ENCODE measurements around the gene ADRA2C.

The ADRA2C gene

DNA sequence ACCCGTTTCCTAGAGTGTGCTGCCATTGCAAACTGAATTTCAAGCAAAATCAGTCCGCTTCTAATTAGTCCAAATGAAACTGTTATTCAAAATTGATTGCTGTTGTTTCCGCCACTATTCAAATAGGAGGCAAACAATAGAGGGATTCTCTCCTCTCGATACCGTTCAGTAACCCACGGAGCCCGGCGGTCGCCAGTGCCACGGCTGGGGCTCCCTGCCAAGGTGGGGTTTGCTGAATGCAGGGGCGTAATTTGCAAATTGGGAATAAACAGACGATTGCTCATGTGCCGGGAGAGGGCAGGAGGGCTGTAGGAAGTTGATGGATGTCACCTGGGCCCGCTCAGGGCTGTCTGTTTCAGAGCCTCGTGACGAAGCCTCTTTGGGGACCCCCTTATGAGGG is 8.8 kb downstream of the ADRA2C start:
- Histone ChIP-seq H3K9ac (ENCODE audit: low read depth, low read length) (no peak overlapping the region), H3K79me2 (ENCODE audit: insufficient read depth, low read length) (no peaks in the 10 kb centered on the region), H3K4me1 (ENCODE audit: insufficient read depth, low read length) (no peaks in the 10 kb centered on the region), H3K27ac (ENCODE audit: low read length) (no peak overlapping the region), H2AFZ (ENCODE audit: low read depth, low read length) (no peak overlapping the region), H4K20me1 (ENCODE audit: insufficient read depth, low read length) (peaks cover 10% of the 10 kb centered on the region; the same call in 1 of the 2 replicates), H3K36me3 (ENCODE audit: insufficient read depth, low read length) (no peaks in the 10 kb centered on the region), H3K27me3 (ENCODE audit: insufficient read depth, low read length, poor library complexity) (no peaks in the 10 kb centered on the region), H3K4me2 (ENCODE audit: insufficient read depth, low read length) (no peak overlapping the region), H3K4me3 (ENCODE audit: low read depth in 1 of 2, low read length in 2 of 2) (no peak overlapping the region), H3K9me3 (ENCODE audit: insufficient read depth, low read length, severe bottlenecking) (no peaks in the 10 kb centered on the region)
- TF ChIP-seq, protein P1, sequence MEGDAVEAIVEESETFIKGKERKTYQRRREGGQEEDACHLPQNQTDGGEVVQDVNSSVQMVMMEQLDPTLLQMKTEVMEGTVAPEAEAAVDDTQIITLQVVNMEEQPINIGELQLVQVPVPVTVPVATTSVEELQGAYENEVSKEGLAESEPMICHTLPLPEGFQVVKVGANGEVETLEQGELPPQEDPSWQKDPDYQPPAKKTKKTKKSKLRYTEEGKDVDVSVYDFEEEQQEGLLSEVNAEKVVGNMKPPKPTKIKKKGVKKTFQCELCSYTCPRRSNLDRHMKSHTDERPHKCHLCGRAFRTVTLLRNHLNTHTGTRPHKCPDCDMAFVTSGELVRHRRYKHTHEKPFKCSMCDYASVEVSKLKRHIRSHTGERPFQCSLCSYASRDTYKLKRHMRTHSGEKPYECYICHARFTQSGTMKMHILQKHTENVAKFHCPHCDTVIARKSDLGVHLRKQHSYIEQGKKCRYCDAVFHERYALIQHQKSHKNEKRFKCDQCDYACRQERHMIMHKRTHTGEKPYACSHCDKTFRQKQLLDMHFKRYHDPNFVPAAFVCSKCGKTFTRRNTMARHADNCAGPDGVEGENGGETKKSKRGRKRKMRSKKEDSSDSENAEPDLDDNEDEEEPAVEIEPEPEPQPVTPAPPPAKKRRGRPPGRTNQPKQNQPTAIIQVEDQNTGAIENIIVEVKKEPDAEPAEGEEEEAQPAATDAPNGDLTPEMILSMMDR (IDR thresholded peaks at IDR 0.05; ENCODE audit: borderline replicate concordance, extremely low read depth, low read length, poor library complexity, severe bottlenecking): no peak
- no peak for TF ChIP-seq EZH2 (IDR thresholded peaks at IDR 0.05; ENCODE audit: borderline replicate concordance, low read depth, low read length, severe bottlenecking)
- DNase-seq (no peak), ATAC-seq (ENCODE audit: insufficient read depth, low read depth) (no peak)

DNA sequence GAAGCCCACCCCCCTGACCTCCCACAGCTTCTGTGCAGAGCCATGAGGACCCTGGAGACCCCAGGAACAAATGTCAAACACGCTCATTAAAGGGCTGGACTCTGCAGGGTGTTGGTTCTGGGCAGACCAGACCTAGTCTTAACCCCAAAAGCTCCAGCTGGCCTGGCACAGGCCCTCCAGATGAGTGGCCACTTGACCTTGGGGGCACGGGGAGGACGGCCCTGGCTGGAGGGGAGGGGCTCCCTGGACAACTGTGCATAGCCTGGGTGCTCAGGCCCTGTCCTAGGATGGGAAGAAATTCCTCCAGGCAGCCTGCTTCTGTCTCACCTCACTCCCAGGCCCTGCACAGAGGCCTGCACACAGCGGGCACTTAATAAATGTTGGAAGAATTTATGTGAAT is 9.4 kb downstream of the ADRA2C start:
- ATAC-seq (ENCODE audit: insufficient read depth, low read depth) (no peak), DNase-seq (no peak)
- H3K9me3 ChIP-seq (ENCODE audit: insufficient read depth, low read length, severe bottlenecking): no peaks in the 10 kb centered on the region
- no peak overlapping the region for H3K4me2 ChIP-seq (ENCODE audit: insufficient read depth, low read length)
- no peak overlapping the region for H3K27ac ChIP-seq (ENCODE audit: low read length)
- H3K9ac ChIP-seq (ENCODE audit: low read depth, low read length): no peak overlapping the region
- H2AFZ ChIP-seq (ENCODE audit: low read depth, low read length): no peak overlapping the region
- no peaks in the 10 kb centered on the region for H3K79me2 ChIP-seq (ENCODE audit: insufficient read depth, low read length)
- H3K4me3 ChIP-seq (ENCODE audit: low read depth in 1 of 2, low read length in 2 of 2): no peak overlapping the region
- no peaks in the 10 kb centered on the region for H3K27me3 ChIP-seq (ENCODE audit: insufficient read depth, low read length, poor library complexity)
- no peaks in the 10 kb centered on the region for H3K36me3 ChIP-seq (ENCODE audit: insufficient read depth, low read length)
- no peak for TF ChIP-seq EZH2 (IDR thresholded peaks at IDR 0.05; ENCODE audit: borderline replicate concordance, low read depth, low read length, severe bottlenecking)
- TF ChIP-seq, protein P1 (IDR thresholded peaks at IDR 0.05; ENCODE audit: borderline replicate concordance, extremely low read depth, low read length, poor library complexity, severe bottlenecking): no peak
- H4K20me1 ChIP-seq (ENCODE audit: insufficient read depth, low read length): peaks cover 10% of the 10 kb centered on the region; the same call in 1 of the 2 replicates
- H3K4me1 ChIP-seq (ENCODE audit: insufficient read depth, low read length): no peaks in the 10 kb centered on the region

DNA sequence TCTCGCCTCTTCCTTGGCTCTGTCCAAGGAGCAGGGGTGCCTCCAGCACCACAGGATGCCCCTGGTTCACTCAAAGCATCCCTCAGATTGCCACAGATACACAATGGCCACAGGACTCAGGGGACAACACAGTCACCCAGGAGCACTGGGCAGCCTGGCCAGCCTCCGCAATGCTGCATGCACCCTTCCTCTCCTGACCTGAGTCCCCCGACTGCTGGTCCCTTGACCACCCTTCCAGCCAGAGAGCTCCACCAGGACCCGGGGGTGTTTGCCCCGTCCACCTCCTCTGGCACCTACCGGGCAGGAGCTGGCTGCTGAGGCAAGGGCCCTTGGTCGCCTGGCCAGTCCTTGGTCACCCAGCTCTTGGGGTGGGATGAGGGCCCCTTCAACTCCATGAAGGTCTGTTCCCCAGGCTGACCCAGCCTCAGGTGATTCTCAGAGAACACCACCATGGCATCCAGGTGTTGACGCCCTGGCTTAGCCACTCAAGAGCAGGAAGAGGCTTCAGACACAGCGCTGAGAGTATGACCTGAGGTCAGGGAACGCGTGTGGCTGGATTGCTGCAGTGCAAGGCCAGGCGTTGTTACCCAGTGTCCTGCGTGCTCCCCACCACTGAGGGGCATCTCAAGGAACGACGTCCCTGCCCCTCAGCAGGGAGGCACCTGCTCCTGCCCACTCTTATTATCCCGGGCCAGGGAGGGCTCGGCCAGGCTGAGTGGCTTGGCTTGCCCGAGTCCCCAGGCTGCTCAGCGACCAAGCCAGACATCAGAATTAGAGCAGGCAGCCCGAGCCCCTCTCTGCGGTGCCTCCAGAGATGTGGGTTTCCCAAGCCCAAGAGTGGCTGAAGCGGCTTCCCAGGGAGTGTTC is 10.2 kb downstream of the ADRA2C start:
- DNase-seq: no peak
- Histone ChIP-seq H3K9me3 (ENCODE audit: insufficient read depth, low read length, severe bottlenecking) (no peaks in the 10 kb centered on the region), H3K27ac (ENCODE audit: low read length) (no peak overlapping the region), H3K4me1 (ENCODE audit: insufficient read depth, low read length) (no peaks in the 10 kb centered on the region), H2AFZ (ENCODE audit: low read depth, low read length) (no peak overlapping the region), H3K36me3 (ENCODE audit: insufficient read depth, low read length) (no peaks in the 10 kb centered on the region), H3K79me2 (ENCODE audit: insufficient read depth, low read length) (no peaks in the 10 kb centered on the region), H3K4me2 (ENCODE audit: insufficient read depth, low read length) (no peak overlapping the region), H3K27me3 (ENCODE audit: insufficient read depth, low read length, poor library complexity) (no peaks in the 10 kb centered on the region), H3K4me3 (ENCODE audit: low read depth in 1 of 2, low read length in 2 of 2) (no peak overlapping the region), H3K9ac (ENCODE audit: low read depth, low read length) (no peak overlapping the region), H4K20me1 (ENCODE audit: insufficient read depth, low read length) (peaks cover 16% of the 10 kb centered on the region; the same call in 1 of the 2 replicates)
- TF ChIP-seq EZH2 (IDR thresholded peaks at IDR 0.05; ENCODE audit: borderline replicate concordance, low read depth, low read length, severe bottlenecking): no peak
- TF ChIP-seq, protein P1 (IDR thresholded peaks at IDR 0.05; ENCODE audit: borderline replicate concordance, extremely low read depth, low read length, poor library complexity, severe bottlenecking): no peak
- ATAC-seq (ENCODE audit: insufficient read depth, low read depth): no peak
